ENCODE data around the gene ZNF446.
"Not testable (repeated sequence)": the region's sequence is repeated elsewhere in the genome, so short reads cannot be mapped to it uniquely, and the experiment has no call there.

The ZNF446 gene

DNA sequence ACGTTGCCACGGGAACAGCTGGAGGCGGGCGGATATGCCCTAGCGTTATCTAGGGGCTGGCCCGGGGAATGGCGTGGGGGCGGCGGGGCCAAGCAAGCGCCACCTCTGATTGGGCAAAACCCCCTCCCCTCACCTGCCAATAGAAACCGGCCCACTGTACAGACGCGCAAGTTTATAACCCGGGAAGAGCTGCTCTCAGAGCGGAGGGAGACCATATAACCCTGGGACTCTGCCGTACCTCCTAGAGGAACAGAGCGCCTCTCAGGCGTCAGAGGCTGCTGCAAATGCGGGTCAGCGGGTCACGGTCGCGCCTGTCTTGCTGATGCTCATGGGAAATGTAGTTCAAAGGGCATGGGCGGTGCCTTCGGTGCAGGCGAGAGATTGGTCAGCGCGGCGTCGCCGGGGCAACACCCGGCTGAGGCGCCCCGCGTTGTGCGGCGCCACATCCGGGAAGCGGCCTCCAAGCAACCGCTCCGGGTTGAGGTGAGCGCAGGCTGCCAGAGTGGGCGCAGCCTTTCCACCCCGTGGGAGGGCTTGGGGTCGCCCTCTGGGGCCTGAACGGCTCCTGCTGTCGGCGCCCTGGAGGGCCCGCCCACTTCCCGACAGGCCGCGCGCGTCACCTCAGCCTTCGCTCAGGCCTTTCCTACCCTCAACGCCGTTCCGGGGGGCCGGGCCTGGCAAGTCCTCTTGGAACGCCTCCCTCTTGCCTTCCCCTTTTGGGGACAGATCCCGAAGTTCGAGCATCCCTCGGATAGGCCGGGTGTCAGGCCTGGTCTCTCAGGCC, at the start of gene ZNF446:
Gene ZNF446, plus strand, starts transcription at position 639 of the 784 bp plus-strand sequence. CDS start 867 bp downstream, outside the sequence.
- DNase-seq: peak; percentile 97

DNA sequence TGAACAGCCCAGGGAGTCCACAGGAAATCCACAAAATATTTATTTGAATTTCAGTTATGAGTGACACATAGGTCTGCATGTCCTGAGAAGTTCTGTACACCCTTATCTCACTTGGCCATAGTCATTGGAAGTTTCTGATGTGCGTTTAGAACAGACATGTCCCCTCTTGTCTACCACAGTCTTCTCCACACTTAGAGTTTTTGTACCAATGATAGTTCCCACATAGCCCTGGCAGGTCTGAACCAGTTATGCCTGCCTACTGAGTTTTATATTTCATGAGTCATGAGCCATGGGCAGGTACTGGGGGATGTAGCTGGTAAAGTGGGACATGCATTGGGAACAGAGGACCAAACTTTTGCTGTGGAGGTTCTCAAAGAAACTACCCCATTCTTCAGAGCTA, 47.5 kb upstream of the ZNF446 start:
- DNase-seq: no peak

DNA sequence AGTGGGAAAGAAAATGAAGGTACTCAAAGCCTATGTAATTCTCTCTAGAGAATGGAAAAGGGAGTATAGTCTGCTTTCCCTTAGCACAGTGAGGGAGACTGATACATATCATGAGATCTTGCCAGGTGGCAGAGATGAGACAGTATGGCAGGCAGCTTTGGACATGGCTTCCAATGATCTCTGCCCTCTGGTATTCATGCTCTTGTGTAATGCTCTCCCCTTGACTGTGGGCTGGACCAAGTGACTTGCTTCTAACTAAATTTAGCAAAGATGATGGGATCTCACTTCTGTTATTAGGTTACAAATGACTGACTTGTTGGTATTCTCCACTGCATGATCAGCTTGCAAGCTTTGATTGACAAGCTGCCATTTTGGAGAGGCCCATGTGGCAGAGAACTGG, 46.4 kb upstream of the ZNF446 start:
- DNase-seq: no peak

- no peak for DNase-seq
These were observed 41.9 kb upstream of the ZNF446 start for GRCh38 chr19:58434217-58434616.

GRCh38 chr19:58439576-58440554, 36.3 kb upstream of the ZNF446 start, which contains the start of gene ZNF132:
ZNF132 (minus strand) TSS chr19:58440153; CDS start chr19:58439821, 332 bp downstream.
- peak; percentile 98 for DNase-seq

GRCh38 chr19:58440556-58440955, 35.6 kb upstream of the ZNF446 start:
- DNase-seq: no peak

GRCh38 chr19:58442986-58443385, 33.2 kb upstream of the ZNF446 start:
- not testable (repeated sequence) for DNase-seq

- not testable (repeated sequence) for DNase-seq
These were observed 27.3 kb upstream of the ZNF446 start for GRCh38 chr19:58448860-58449259.

- not testable (repeated sequence) for DNase-seq
These were observed 26.2 kb upstream of the ZNF446 start for GRCh38 chr19:58449980-58450379.

- no peak for DNase-seq
These were observed 25.2 kb upstream of the ZNF446 start for GRCh38 chr19:58450856-58451357.

GRCh38 chr19:58451358-58452101, 24.6 kb upstream of the ZNF446 start, which contains the start of gene ZNF324B:
ZNF324B (plus strand) TSS chr19:58451622; CDS start chr19:58453702, 2,080 bp downstream.
- DNase-seq: peak; percentile 96

- DNase-seq: no peak
These were observed 22.4 kb upstream of the ZNF446 start for GRCh38 chr19:58453743-58454142.

DNA sequence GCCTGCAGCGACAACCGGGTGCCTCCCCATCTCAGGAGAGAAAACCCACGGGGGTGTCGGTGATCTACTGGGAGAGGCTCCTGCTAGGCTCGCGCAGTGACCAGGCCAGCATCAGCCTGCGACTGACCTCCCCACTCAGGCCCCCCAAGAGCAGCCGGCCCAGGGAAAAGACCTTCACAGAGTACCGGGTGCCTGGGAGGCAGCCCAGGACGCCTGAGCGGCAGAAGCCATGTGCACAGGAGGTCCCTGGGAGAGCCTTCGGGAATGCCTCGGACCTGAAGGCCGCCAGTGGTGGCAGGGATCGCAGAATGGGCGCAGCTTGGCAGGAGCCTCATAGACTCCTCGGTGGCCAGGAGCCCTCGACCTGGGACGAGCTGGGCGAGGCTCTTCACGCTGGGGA, 20.8 kb upstream of the ZNF446 start:
- DNase-seq: no peak

- no peak for DNase-seq
These were observed 20.0 kb upstream of the ZNF446 start for GRCh38 chr19:58456111-58456510.

- no peak for DNase-seq
These were observed 16.1 kb upstream of the ZNF446 start for GRCh38 chr19:58460039-58460438.

GRCh38 chr19:58466089-58466759, 9.9 kb upstream of the ZNF446 start:
- DNase-seq: no peak

DNA sequence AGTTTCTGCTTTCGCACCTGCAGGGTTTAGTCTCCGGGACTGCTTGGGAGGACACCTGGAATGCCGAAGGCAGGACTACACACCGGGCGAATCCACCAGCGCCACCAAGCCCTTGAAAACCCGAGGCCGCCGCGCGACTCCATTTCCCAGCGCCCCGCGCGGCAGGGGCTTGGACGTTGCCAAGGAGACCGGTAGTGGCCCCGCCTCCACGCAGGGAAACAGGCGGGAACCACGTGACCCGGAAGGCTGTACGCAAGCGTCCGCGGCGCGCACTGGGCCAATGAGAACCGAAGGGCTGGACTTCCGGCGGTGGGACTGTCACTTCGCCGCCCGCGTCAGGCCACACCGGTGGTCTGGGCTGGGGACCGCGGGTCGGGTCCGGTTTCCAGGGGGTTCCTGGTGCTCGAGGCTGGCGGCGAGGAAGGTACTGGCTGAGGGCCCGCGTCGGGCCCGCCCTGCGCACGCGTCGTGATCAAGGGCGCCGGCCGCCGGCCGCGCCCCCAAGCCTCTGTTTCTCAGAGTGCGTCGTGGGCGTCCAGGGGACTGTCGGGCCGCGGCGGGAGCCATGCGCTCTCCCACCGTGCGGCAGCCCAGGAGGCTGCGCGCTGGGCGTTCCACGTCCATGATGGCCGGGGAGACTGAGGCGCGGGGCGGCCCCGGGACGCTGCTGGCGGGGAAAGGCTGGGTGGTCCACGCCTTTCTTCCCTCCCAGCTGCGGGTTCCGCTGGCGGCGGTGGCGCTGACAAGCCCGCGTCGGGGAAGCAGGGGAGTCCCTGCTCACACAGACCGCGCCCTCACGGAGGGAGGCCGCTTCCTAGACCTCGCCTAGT, 9.2 kb upstream of the ZNF446 start, which contains the start of gene ZNF324:
Gene ZNF324, plus strand, starts transcription at position 321 of the 830 bp plus-strand sequence. CDS start 2,106 bp downstream, outside the sequence.
- peak; percentile 98 for DNase-seq

- no peak for DNase-seq
These were observed 7.8 kb upstream of the ZNF446 start for GRCh38 chr19:58468216-58468839.

DNA sequence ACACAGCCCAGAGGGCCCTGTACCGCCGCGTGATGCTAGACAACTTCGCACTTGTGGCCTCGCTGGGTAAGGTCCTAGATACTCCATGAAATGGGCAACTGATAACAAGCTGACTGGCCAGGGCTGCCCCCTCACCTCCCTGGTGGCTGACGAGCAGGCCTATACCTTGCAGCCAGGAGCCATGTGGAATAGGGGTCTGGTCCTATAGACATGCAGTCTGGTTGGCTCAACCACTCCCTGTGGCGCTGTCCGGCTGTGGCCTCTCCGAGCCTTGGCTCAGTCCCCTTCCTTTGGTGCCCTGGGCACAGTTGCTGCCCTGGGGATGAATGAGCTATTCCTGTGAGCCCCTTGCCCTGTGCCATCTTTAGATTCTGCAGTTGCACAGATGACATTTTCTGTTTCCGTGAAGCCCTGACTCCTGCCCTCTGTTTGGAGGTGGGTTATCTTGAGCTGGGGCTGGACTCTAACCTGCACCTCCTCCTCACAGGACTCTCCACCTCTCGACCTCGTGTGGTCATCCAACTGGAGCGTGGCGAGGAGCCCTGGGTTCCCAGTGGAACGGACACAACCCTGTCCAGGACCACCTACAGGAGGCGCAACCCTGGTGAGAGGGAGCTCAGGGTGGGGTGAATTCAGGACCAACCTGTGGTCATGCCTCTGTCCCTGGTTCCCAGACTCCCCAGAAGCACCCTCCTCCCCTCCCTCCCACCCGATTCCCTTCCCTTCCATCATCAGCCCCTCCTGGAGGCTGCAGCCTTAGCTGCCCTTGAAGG, 6.7 kb upstream of the ZNF446 start:
- no peak for DNase-seq
